Stimulated activated CD8-positive, alpha-beta memory T cell treated with anti-CD3 and anti-CD28 coated beads, Interleukin-4, amount 100 ng/mL, for 24 hours (primary cell): ENCODE results near the gene CRK.
A peak's percentile ranks its signal among the peaks of the same experiment; 100 is the strongest.

Experiments used
- DNase-seq: peaks from one replicate; pipeline ENCODE4 v3.0.0-alpha.2; 2020; ENCODE audit warnings: low read depth

The CRK gene

DNA sequence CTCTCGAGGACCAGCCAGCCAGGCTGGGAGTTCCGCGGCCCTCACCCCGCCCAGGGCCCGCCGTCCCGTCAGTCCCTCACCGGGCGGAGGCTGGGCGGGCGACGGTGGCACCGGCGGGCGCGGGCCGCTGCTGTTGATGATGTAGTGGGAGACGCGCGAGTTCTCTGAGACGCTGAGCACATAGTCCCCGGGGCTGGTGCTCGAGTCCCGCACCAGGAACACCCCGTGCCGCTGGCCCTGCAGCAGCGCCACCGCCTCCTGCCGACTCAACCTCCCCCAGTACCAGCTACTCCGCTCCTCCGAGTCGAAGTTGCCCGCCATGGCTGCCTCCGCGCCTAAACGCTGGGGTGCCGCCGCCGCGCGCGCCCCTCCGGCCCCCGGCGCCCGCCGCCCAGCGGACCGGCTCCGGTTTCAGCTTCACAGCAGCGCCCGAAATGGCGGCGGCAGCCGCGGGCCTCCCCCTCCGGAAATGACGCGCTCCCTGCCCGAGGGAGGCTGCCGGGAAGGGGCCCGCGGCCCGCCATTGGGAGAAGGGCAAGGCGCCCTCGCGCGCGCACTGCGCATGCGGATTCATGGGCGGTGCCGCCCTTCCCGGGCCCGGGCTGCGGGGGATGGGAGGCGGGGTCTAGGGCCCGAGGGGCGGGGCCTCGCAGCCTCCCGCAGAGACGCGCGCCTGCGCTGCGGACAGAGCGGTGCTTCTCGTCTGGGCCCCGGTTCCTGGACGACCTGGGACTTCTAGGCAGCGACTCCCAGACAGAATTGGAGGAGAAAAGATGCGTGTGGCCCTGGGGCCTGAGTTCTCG, at the start of gene CRK:
Gene CRK (minus strand): TSS at position 436 of the 803 bp plus-strand sequence. CDS start 115 bp downstream, at position 321.
- DNase-seq, result peak; percentile 97

- no peak for DNase-seq
These were observed 49.6 kb upstream of the CRK start for GRCh38 chr17:1505586-1505985.

DNA sequence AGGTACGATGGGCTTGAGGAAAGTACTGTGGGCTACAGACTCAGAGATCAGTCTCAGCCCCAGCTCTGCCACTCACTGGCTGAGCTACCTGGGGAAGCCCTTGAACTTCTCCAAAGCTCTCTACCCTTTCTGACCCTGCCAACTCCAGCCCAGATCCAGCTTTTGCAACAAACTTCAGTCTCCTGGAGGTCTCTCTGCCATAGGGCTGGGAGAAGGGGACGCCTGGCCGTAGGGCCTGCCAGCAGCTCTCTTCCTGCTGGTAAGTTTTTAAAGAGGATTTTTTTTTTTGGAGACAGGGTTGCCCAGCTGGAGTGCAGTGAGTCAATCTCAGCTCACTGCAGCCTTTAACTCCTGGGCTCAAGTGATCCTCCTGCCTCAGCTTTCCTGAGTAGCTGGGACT, 48.8 kb upstream of the CRK start:
- no peak for DNase-seq

- DNase-seq, result no peak
These were observed 47.7 kb upstream of the CRK start for GRCh38 chr17:1503699-1504098.

DNA sequence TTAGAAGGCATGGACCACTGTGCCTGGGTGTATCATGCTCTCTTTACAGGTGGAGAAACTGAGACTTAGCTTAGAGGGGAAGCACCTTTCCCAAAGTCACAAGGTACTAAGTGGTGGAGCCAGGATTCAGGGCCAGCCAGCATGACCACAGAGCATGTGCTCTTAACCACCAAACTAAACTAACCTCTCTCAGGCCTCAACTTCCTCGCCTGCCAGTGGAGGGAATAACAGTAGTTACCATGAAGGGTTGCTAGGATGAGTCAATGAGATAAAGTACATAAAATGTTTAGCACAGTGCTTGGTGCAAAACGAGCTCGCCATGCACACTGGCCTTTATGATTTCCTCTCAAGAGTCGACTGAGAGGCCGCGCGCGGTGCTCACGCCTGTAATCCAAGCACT, 42.8 kb upstream of the CRK start:
- DNase-seq, result no peak

GRCh38 chr17:1498233-1498632, 42.2 kb upstream of the CRK start:
- DNase-seq, result no peak

DNA sequence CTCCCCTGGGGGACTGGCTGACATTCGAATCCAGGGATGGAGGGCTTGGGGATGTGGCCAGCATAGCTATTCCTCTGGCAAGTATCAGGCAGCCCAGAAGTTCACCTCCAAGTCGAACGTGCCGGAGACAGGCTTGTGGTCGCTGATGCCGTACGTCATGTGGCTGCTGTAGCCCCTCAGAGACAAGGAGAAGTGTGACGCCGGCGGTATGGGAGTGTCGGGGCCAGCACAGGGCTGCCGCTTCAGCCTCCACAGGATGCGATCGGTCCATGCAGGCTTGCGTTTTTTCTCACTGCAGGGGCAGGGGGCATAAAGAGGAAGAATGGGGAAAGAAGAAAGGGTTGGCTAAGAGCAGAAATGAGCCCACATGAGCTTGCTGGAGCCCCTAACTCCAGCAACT, 41.8 kb upstream of the CRK start:
- no peak for DNase-seq

GRCh38 chr17:1496869-1497268, 40.8 kb upstream of the CRK start:
- no peak for DNase-seq

DNA sequence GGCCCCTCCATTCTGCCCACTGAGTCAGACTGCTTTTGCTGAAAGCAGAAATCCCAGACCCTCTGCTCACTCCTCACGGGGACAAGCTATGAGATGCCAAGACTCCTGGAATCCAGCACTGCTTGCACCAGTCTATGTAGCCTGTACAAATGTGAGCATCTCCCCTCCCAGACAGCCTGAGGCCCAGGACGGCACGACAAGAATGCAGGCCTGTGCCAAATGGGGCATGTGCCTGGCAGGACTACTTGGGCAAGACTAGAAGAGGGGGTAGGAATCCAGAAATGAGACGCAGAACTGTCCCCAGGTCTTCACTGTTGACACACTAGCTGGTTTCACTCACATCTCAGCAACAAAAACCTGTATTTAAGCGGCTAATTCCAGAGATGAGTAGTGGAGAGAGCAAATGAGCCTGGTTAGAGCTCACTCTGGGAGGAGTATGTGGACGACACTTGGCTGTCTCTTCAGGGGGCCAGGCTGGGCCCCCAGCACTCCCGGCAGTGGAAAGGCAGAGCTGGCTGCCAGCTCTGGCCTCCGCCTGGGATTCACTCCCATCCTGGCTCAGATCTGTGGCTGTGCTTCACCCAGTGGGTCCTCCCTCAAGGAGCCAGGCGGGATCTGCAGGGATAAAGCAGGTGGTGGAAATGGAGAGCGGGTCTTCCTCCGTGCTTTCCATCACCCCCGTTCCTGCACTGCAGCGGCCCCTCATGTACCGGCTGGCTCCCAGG, 39.4 kb upstream of the CRK start:
- no peak for DNase-seq

DNA sequence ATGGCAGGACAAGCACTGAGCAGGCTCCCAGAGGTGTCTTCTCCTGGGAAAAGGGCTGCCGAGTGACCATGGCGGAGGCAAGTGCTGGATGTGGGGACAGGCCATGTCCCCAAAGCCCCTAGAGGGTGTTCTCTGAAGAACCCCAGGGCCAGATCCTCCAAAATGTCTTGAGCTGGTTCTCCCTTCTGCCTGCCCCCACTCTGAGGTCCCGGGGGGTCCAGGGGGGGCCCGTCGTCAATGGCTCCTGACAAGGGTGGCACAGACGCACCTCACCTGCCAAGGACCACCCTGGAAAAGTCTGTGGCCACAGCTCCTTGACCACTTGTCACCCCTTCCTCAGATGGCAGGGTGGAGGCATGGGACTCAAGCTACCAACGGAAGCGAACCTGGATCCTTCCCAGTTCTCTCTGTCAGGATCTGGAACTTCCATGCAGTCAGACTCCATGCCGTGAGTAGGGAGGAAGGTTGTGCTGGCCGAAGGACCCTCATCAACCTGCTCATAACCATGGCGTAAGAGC, 38.8 kb upstream of the CRK start:
- DNase-seq, result no peak

DNA sequence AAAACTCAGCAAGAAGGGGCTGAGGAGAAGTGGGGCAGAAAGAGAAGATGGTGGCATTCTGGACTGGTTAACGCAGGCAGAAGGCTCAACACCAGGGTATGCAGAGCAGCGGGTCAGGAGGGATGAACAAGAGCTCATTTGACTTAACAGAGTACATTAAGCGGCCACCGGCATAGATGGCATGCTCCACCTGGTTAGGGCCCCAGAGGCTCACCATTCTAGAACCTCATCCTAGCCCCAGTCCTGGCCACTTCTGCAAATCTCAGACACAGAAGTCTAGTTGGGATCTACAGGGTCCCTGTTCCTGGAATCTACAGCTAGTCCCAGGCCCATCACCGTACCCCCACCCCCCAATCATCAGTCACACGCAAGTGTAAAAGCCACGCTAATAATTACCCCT, 38.2 kb upstream of the CRK start:
- DNase-seq, result no peak

- no peak for DNase-seq
These were observed 37.4 kb upstream of the CRK start for GRCh38 chr17:1493291-1493980.

DNA sequence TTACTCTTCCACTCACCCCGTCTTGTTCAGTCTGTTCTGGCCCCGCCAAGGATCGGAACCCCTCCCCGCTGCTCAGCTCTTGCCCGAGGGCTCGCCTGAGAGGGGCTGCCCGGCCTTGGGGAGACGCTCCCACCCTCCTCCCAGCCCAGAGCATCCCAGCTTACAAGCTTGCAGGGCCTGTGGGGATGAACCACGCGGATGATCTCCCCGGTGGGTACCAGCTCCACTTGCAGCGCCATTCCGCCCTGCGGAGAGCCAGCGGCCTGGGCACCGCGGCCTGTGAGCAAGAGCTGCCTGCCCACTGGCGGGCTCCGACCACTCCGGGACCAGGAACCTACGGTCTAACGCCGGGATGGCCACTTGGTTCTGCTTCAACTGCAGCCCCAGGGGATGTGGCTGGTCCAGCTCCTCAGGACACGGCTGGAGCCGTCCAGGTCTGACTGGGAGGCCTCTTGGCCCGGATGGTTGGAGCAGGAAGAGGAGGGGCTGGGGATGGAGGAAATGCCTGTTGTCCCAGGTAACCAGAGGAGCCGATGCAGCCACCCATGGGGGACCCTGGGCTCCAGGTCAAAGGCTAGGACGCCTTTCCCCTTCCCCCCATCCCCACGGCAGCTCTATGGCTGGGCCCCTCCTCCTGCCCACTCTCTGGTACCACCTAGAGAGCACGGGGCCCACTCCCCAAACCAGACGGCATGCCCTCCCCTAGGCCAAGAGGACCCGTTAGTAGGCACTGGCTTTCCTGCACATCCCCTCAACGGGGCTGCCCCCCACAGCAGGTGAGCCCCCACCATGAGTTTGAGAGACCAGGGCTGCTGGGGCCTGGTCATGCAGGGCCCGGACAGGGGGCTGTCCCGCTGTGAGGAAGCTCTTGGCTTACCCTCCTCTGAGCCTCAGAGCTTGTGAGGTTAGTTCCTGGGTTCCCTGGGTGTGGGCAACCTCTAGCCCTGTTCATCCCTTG, 36.5 kb upstream of the CRK start, which contains the start of gene MYO1C:
Gene MYO1C (minus strand): TSS at position 438 of the 958 bp plus-strand sequence. CDS start 199 bp downstream, at position 239.
- no peak for DNase-seq

GRCh38 chr17:1491443-1492248, 35.6 kb upstream of the CRK start:
- DNase-seq, result no peak

DNA sequence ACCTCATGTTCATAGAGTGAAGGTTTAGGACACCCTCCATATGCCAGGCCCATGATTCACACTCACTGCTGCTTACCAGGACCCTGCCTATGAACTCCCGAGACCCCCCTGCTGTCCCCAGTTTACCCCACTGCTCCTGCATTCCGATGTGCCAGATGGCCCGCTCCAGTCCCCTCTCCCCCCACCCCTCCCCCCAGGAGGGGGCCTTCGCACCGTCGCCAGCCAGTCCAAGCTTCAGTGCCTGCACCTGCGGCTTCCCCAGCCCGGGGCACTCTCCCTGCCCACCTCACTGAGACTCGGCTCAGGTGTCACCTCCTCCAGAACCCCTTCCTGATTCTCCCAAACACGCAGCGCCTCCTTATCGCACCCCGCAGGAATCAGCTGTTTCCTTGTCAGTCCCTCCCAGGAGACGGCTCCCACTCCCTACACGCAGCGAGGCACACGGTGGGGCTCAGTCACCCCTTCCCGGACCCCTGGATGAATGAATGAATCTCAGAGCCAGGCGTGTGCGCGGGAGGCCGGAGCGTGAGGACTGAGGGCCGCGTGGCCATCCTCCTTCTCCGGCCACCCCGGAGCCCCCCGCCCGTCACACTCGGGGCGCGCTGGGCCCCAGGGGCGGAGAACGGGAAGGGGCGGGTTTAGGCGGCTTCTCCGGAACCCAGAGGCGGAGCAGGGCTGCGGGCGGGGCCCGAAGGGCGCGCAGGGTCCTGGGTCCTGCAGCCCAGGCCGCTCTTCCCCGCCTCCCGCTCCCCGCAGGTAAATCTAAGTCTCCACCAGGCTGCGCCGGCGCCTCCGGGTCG, 34.8 kb upstream of the CRK start:
- DNase-seq, result peak; percentile 52

- DNase-seq, result no peak
These were observed 32.8 kb upstream of the CRK start for GRCh38 chr17:1488826-1489270.

DNA sequence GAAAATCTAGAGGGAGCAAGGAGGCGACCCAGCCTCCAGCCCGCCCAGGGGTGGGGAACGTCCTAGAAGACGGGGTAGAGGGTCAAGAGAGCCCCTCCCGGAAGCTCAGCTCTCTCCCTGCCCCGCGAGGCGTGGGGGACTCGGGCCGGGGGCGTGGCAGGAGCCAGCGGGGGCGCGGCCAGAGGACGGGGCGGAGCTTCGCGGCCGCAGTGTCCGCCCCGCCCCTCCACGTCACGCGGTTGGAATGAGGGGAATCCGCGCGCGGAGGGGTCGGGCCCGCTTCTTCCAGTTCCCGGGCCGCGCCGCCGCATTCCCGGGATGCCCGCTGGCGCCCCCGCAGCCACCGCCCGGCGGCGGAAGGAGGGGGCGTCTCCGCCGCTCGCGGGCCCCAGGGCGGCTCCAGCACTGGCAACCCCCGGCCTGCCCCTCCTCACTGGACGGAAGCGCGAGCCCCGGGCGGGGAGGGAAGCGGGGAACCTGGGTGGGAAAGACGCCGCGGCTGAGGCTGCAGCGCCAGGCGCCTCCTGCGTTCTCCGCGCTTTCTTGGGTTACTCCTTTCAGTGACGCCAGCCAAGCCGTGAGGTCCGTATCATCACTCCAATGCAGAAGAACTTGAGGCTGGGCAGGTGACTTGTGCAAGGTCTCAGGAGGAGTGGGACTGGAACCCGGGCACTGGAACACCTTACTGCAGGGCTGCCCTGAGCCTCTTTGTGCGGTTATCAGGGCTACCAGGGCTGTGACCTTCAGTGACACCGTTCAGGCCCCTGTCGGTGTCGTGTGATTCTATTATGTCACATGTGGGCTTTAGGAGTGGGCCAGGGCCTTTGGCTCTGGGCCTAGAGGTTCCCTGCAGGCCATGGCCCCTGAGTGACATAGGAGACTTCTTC, 32.1 kb upstream of the CRK start:
- DNase-seq, result peak; percentile 54
